GM18951 (cell line): ENCODE measurements around the gene LYRM4.

Source experiments
- POLR2A ChIP-seq: IDR thresholded peaks from 4 replicates; pipeline ENCODE4 v1.6.1; 2011; ENCODE audit warnings: mild to moderate bottlenecking; ENCODE audit not compliant: insufficient read length, insufficient read depth; ENCODE audit errors: extremely low read depth
- in situ Hi-C: fragments of 300-500 bp; cut with MboI; formaldehyde crosslinking; loops from one replicate; pipeline ENCODE4 v1.12.0; 2022; ENCODE audit warnings: low sequenced_read_pairs, mixed read lengths, inconsistent platforms; ENCODE audit not compliant: unreplicated experiment

LYRM4 gene

DNA sequence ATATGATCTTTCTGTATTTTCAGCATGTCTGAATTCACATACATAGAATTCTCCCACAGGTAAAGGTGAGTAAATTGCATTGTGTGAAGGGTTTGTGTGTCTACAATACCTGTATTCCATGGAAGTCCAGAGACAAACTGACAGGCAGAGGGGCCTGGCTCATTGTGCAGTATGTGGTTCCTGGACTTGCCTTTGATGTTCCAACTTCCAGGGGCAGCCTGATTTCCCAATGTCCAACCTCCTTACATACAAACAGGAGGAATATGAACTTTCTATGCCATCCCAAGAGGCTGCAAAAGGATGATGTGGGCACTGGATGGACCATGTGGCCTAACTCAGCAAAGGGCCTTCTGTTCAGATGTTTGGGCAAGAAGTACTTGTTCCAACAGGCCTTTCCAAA, 58.5 kb downstream of the LYRM4 start:
- no peak for TF ChIP-seq POLR2A
- in situ Hi-C loops: no loop called here

DNA sequence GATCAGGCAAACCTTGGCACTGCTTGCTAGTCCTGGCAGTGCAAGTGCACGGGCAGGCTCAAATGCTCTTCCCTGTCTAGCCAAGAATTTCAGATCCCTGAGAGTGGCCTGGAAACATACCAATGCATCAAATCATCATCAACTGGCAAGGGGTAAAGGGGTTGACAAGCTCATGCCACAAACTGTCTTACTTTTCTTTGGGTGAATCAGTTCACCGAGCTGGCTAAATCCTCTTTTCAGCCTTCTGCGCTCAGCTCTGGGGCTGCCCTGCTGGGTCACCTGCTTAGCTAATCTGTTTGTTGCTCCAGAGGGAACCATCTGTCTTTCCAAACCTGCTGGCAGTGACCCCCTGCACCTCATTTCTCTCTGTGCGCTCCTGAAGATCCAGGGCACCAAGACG, 59.5 kb downstream of the LYRM4 start:
- in situ Hi-C loops: no loop called here

DNA sequence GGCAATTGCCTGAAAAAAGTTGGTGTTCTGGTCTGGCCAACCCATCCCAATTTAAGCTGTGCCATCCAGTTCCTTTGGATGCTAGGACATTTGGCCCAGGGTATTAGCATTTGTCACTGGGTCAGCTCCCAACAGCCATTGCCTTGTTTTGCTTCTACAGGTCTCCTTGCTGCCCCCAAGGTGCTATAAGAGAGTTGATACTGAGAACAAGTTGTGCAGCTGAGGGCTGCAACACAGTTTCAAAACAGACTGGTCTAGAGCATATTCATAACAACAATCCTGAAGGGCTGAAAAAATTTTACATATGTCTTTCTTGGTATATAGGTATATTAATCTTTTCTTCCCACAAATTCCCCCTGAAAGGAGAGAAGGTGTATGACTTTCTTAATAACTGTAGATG, 61.0 kb downstream of the LYRM4 start:
- in situ Hi-C loops: no loop called here
- TF ChIP-seq POLR2A: no peak

More for the DNA sequence above, 59.5 kb downstream of the LYRM4 start:
- TF ChIP-seq POLR2A: no peak

DNA sequence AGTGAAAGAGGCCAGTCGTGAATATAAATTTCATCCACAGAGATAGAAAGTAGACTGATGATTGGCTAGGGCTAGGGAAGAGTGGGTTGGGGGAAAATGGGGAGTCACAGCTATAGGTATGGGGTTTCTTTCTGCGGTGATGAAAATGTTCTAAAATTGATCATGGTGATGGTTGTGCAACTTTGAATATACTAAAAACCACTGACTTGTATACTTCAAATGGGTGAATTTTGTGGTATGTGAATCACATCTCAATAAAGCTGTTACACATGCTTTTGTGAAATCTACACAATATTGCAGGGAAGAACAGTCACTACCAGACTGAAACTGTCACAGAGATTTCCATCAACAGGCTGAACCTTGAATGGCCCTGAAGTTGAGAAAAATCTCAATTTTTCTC, 61.5 kb downstream of the LYRM4 start:
- in situ Hi-C loops: no loop called here
- TF ChIP-seq POLR2A: no peak

DNA sequence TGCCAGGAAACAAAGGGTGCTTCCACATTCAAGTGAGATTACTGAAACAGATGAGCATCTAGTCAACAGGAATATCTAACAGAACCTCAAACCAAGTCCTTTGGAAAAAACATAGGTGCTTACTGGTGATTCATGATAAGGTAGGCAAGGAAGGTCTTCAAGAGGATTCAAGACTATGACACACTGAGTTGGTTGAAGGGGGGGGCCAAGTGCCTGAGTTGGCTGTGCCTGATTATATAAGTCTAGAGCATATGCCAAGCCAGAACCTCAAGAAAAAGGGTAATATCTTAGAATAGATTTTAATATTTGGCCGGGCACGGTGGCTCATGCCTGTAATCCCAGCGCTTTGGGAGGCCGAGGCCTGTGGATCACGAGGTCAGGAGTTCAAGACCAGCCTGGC, 63.7 kb downstream of the LYRM4 start:
- in situ Hi-C loops: no loop called here
- no peak for TF ChIP-seq POLR2A

DNA sequence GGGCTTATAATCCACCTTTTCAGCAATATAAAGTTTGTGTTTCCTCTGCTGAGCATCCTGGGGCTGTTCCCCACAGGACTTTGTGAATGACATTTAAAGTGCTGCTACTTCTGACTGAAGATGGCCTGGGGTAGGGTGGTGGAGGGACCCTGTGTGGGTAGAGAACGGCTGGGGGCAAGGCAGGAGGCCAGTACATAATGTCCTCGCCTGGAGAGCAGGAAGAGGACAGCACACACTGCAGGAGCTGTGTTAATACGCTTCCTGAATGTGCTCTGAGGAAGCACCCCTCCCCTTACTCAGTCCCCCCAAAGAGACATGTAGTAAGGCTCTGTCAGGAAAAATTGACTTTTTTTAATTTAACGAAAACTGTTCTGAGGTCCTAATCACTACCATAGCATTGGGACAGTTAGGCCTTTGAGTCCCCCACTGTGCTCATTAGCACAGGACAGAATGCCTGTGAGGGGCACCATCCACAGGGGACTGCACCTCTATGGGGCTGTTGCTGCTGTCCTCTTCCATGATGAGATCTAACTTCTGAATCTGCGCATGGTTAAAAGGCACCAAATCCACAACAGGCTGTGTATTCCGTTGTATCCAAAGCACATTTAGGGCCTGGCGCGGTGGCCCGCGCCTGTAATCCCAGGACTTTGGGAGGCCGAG, 68.5 kb downstream of the LYRM4 start:
- TF ChIP-seq POLR2A: no peak
- in situ Hi-C loops: no loop called here

DNA sequence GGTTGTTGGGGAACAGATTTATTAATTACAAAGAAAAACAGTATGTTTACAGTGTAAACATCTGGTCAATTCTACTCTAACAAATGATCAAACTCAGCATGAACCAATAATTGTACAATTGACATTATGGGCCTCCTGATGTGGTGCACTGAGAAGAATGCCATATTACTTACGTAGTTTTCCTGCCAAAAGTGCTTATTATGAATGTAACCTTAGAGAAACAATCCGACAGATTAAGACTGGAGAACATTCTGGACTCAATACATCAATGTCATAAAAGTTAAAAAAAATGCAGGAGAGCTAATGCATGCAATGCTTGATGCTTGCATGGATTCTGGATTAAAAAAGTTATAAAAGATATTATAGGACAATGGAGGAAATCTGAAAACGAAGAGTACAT, 69.0 kb downstream of the LYRM4 start:
- in situ Hi-C loops: no loop called here
- TF ChIP-seq POLR2A: no peak

DNA sequence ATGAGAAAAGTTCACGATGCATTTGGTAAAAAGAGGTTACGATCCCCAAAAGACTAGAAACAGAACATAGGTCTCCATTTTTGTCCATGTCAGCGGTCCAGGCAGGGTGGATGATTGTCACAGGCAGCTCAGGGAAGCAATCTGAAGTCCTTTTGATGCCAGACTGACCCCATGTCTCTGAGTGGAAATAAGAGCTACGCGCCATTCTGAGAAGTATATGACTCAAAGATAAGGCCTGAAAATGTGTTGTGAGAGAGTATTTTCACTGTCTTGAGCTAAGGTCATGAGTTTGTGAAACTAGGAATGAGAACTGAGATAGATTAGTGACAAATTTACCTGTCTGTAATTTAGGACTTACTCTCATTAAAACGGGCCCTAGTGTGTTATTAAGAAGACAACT, 69.5 kb downstream of the LYRM4 start:
- in situ Hi-C loops: no loop called here
- TF ChIP-seq POLR2A: no peak

DNA sequence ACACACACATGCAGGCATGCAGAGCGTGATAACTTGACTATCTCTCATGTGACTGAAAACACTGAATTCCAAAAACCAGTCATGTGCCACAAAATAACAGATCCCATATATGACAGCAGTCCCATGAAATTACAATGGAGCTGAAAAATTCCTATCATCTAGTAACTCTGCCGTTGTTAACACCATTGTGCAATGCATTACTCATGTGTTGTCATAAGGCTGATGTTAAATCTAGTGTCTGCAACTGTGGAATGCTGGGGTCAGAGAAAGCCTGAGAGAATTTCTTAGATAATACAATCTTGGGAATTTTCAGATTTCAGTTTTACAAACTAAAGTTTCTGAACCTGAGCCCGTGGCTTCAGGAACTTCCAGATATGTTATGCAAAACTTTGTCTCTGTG, 70.2 kb downstream of the LYRM4 start:
- in situ Hi-C loops: no loop called here
- no peak for TF ChIP-seq POLR2A

DNA sequence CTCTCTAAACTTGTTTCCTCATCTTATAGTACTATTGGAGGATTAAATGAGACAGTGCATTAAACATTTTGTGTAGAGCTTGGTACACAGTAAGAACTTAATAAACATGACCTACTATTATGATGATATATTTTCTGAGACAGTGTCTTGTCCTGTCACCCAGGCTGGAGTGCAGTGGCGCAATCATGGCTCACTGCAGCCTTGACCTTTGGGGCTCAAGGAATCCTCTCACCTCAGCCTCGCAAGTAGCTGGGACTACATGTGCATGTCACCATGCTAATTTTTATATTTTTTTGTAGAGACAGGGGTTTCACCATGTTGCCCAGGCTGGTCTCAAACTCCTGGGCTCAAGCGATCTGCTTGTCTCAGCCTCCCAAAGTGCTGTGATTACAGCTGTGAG, 72.1 kb downstream of the LYRM4 start:
- no peak for TF ChIP-seq POLR2A
- in situ Hi-C loops: no loop called here

DNA sequence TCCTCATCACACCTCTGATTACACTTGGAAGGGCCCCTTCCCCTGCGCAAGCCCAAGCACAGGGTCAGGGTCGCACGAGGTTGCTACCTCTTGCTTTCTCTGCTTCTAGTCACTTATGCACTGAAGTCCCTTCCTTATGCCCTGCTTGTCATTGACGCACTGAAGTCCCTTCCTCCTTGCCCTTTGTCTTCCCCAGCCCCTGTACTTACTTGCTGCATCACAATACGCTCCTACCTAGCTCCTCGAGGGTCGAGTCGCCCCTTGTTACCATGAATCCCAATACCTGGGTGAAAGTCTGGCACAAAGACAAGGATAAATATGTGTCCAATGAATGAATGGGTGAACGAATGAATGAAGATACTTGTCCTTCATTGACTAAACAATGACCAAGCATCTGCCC, 75.9 kb downstream of the LYRM4 start:
- TF ChIP-seq POLR2A: no peak
- in situ Hi-C loops: no loop called here

DNA sequence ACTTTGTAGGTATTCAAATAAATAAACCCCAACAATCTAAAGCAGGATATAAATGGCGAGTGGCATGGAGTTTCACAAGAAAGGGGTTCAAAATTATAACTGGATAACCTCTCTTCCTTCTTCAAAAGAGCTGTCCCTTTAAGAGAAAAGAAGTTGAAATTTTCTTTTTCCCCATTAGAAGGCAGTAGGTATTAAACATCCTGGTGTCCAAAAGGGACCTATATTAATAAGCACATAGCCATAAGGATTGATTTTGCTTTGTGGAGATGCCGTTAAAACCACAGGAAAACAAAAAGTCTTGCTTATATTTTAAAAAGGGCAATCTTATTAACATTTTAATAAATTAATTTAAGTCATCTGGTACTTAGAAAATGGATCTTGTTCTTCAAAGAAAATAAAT, 76.5 kb downstream of the LYRM4 start:
- TF ChIP-seq POLR2A: no peak
- in situ Hi-C loops: no loop called here

DNA sequence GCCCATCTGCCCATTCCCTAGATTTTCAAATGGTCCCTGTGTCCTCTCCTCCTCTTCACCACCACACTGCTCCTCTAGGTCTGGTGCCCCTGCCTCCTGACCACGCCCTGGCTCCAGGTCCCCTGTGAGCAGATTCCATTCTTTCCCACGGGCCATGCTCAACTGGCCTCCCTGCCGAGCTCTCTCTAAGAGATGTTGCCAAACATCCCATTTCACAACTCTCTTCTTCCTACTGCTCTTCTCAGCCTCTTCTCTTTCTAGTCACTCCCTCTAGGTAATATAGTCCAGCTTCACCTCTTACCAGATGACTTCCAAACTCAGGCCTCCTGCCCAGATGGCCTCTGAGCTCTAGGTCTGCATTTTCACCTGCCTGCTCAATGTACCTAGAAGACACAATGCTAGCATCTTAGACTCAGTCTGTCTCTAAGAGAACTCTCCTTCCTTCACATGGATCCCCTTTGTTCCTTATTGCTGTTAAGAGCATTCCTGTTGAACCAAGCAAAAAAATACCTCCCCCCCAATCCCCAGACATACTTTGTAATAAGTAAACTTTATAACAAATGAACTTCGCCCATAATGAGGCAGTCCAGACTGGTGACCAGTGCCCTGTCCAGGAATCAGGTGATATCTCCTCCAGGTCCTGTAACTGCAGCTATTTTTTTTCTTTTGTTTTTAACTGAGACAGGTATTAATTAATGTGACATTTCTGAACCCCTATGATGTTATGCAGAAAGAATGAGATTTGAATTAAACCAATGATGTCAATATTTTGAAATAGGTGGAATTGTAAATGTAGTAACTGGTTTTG, 79.0 kb downstream of the LYRM4 start:
- TF ChIP-seq POLR2A: no peak
- in situ Hi-C loops: no loop called here

DNA sequence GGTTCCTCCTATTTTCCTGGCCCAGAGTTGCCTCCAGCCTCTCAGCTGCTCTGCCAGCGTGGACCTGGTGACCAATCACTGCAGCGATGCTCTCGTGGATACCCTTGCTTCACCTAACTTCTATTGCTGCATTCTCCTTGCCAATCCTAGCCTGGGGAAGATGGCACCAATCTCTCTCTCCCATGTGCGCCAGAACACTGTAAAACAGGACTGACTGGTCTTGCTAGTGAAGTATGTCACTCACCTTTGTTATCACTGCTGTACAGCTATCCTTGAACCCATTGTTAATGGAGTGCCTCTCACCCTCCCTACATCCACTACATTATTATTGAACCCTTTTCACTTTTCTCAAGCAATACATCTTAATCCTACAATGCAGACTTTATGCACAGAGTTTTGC, 80.1 kb downstream of the LYRM4 start:
- in situ Hi-C loops: no loop called here
- TF ChIP-seq POLR2A: no peak
